Esophagus (tissue), 2 donors: ENCODE measurements around the gene CRHR1. TPM values are rescaled to one million over a fixed set of nuclear protein-coding genes. Genes with fewer than 3 reads are reported as not detected.

Source experiments
- H3K27ac ChIP-seq, 2 donors: one replicate each; pipeline ENCODE4 v1.5.1; 2013; ENCODE audit warnings: low read depth in 2 of 2, mild to moderate bottlenecking in 2 of 2, inconsistent platforms in 1 of 2, low read length in 1 of 2, moderate library complexity in 1 of 2
- H3K27me3 ChIP-seq, 2 donors: one replicate each; pipeline ENCODE4 v1.6.1; 2013; ENCODE audit warnings: low read length in 2 of 2, control low read depth in 1 of 2, mild to moderate bottlenecking in 1 of 2; ENCODE audit not compliant: insufficient read depth in 2 of 2, control insufficient read depth in 1 of 2
- H3K36me3 ChIP-seq, 2 donors: one replicate each; pipeline ENCODE4 v1.6.1; 2013; ENCODE audit warnings: low read length in 1 of 2; ENCODE audit not compliant: control insufficient read depth in 2 of 2, insufficient read depth in 2 of 2
- H3K4me1 ChIP-seq, 2 donors: one replicate each; pipeline ENCODE4 v1.6.1; 2013; ENCODE audit warnings: low read length in 1 of 2; ENCODE audit not compliant: control insufficient read depth in 2 of 2, insufficient read depth in 2 of 2
- H3K4me3 ChIP-seq, 2 donors: one replicate each; pipeline ENCODE4 v1.5.1; 2013; ENCODE audit warnings: low read length in 2 of 2, mild to moderate bottlenecking in 2 of 2, low read depth in 1 of 2, moderate library complexity in 1 of 2
- H3K9me3 ChIP-seq, 2 donors: one replicate each; pipeline ENCODE4 v1.6.1; 2013; ENCODE audit warnings: mild to moderate bottlenecking in 2 of 2, low read depth in 1 of 2, low read length in 1 of 2, moderate library complexity in 1 of 2; ENCODE audit not compliant: control insufficient read depth in 2 of 2, insufficient read depth in 1 of 2
- WGBS, 2 donors: extraction: QIAGEN DNeasy Blood & Tissue Kit; methylation state at CpG; one replicate each; pipeline ENCODE4 v1.1.7; 2013; 5-methylcytosine and 5-hydroxymethylcytosine counted together
- polyA plus RNA-seq, 2 donors: library from polyadenylated mRNA; stranded (reverse); fragments of 200-250 nt; gene quantifications; one replicate each; pipeline ENCODE4 v1.2.3, GENCODE V29; 2013
- donor health status: healthy with polysubstance abuse.
- donor health status: Bipolar disorder and iron deficiency.

The CRHR1 gene
- polyA plus RNA-seq, 2 donors, result 0.15 to 0.31 TPM

DNA sequence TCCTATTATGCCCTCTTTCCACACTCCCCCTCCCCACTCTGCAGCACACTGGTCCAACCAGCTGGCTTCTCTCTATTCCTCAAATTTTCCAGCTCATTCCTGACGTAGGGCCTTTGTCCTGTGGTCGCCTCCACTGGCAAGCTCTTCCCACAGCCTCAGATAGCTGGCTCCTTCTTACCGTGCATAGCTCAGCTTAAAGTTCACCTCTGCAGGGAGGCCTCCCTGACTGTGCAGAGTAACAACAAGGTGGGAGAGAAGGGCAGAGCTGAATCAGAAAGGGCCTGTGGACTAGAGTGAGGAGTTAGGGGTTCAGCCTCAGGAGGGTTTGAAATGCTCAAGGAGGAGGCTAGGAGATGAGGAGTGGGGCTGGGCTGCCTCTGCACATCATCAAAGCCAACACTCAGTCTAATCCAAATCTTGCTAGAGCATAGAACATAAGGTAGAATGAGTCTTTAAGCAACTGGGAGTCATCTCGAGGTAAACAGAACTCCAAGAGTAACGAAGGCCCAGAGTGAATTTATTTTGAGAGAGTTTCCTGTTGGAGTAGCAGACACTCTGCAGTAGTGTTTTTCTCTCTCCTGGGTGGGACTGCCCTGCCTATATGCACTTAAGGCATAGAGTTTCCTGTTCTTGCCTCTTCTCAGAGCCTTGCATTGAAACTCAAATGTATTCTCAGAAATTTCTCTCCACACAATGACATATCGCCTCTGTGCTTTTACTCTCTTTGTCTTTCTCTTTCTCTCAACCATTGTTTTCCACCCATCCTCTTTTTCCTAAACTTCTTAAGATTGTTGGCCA lies 79.9 kb downstream of the CRHR1 start:
- WGBS, 2 donors, result 43 to 57% methylated on average over 6 of the region's 6 CpGs
- Histone ChIP-seq H3K4me1 (no peaks in the 10 kb centered on the region), H3K27me3 (peaks cover 0 to 3% of the 10 kb centered on the region in 2 donors), H3K4me3 (no peak overlapping the region), H3K36me3 (no peaks in the 10 kb centered on the region), H3K27ac (no peak overlapping the region), H3K9me3 (peaks cover 0 to 2% of the 10 kb centered on the region in 2 donors)

DNA sequence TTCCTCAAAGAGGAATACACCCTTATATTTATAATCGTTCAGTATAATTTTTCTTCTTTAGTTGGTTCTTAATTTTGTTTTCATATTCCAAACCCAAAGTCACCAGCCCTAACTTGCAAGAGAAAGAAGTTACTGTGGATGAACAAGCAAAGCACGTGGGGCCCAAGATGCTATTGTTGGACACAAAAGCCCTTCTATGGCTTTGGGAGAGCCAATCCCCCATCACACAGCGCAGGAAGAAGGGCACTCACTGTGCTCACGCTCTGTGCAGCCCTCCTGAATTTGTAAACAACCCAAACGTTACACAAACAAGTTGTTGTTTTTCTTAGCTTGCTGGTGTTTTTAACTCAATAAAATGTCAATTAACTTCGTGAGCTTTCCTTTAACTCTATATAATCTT lies 83.1 kb downstream of the CRHR1 start:
- Histone ChIP-seq H3K27me3 (peaks cover 0 to 3% of the 10 kb centered on the region in 2 donors), H3K4me3 (no peak overlapping the region), H3K4me1 (no peaks in the 10 kb centered on the region), H3K27ac (no peak overlapping the region), H3K9me3 (peaks cover 0 to under 1% of the 10 kb centered on the region in 2 donors), H3K36me3 (no peaks in the 10 kb centered on the region)
- 66 to 74% methylated on average over 6 of the region's 6 CpGs for WGBS, 2 donors

DNA sequence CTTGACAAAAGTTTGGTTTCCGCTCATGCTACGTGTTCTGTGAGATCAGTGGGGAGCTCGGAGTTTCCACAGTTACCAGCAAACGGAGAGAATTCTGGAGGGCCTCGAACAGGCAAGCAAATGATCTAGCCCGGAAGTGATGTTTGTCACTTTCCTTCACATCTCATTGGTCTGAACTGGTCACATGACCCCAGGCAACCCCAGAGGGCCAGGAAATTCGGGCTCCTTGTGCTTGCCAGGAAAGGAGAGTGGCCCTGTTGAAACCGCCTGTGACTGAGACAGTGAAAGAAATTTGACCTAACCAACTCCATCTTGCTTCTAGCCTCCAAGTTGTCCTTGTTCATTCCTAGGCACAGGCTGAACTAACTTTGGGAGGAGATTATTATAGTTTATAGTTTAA lies 83.6 kb downstream of the CRHR1 start:
- Histone ChIP-seq H3K4me1 (no peaks in the 10 kb centered on the region), H3K27me3 (peaks cover 0 to 3% of the 10 kb centered on the region in 2 donors), H3K4me3 (no peak overlapping the region), H3K9me3 (no peaks in the 10 kb centered on the region), H3K27ac (no peak overlapping the region), H3K36me3 (no peaks in the 10 kb centered on the region)
- WGBS, 2 donors, result 62 to 64% methylated on average over 8 of the region's 8 CpGs

DNA sequence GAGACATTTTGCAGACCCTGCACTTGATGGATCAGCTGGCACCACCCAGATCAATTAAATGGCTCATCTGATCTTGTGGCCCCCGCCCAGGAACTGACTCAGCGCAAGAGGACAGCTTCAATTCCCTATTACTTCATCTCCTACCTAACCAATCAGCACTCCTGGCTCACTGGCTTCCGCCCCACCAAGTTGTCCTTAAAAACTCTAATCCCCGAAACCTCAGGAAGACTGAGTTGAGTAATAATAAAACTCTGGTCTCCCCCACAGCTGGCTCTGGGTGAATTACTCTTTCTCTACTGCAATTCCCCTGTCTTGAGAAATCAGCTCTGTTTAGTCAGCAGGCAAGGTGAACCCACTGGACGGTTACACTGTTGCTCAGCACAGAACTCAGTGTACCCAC lies 84.2 kb downstream of the CRHR1 start:
- H3K4me1 ChIP-seq, result no peaks in the 10 kb centered on the region
- WGBS, 2 donors, result 61 to 72% methylated on average over 5 of the region's 5 CpGs
- no peak overlapping the region for H3K27ac ChIP-seq
- H3K36me3 ChIP-seq, result no peaks in the 10 kb centered on the region
- H3K9me3 ChIP-seq, result no peaks in the 10 kb centered on the region
- no peak overlapping the region for H3K4me3 ChIP-seq
- peaks cover 0 to 3% of the 10 kb centered on the region in 2 donors for H3K27me3 ChIP-seq

DNA sequence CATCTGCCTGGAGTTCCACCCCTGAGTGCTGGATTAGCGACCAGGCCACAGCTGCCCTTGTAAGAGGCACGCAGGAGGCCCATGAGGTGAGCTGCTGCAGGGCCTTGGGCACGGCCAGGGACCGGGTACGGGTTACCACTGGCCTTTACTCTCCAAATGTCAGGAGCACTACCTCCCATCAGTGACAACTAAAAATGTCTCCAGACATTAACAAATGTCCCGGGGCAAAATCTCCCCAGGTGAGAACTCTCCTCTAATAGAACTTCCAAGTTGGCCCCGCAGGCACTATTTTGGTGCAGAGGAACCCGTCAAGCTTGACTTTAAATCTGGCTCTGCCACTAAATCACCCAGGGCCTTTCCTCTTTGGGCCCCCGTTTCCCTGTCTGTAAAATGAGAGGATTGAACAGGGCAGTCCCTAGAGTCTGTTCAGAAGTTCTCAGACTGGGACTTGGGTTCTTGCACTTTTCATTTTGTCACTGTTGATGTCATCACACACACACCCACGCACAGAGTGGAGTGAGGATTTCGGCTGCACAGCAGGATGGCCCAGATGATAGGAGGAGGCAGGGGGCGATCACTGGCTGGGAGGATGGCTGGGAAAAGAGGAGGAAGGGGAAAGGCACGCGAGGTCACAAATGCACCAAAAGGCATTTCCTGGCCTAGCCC lies 85.7 kb downstream of the CRHR1 start:
- no peaks in the 10 kb centered on the region for H3K27me3 ChIP-seq
- no peaks in the 10 kb centered on the region for H3K4me1 ChIP-seq
- no peaks in the 10 kb centered on the region for H3K9me3 ChIP-seq
- 66 to 68% methylated on average over 14 of the region's 14 CpGs for WGBS, 2 donors
- H3K4me3 ChIP-seq, result no peak overlapping the region
- no peak overlapping the region for H3K27ac ChIP-seq
- no peaks in the 10 kb centered on the region for H3K36me3 ChIP-seq

DNA sequence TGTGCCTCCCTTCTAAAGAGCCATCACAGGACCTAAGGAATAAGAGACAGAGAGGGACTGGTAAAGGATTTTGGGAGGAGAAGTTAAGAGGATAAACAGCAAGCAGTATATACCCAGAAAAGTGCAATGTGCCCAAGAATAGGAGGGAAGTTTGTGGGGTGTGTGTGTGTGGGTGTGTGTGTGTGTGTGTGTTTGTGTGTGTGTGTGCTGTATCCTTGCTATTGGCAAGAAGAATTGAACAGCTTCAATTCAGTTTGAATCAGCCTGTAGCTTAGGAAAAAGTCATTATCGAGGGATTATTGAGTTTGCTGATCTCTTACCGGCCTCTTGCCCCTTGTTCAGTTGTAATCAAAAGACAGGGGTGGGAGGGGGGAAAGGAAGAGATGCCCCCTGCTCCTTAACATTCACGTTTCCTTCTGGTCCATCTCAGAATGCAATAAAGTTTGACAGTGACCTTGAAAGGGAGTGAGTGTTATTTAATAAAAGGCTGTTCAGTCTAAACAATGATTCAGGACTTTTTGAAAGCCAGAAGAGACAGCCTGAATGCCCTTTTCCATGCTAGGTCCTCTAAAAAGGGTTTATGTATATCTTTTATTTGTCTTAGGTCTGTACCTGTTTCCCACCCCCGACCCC lies 86.3 kb downstream of the CRHR1 start:
- WGBS, 2 donors, result 35 to 43% methylated on average over 4 of the region's 4 CpGs

DNA sequence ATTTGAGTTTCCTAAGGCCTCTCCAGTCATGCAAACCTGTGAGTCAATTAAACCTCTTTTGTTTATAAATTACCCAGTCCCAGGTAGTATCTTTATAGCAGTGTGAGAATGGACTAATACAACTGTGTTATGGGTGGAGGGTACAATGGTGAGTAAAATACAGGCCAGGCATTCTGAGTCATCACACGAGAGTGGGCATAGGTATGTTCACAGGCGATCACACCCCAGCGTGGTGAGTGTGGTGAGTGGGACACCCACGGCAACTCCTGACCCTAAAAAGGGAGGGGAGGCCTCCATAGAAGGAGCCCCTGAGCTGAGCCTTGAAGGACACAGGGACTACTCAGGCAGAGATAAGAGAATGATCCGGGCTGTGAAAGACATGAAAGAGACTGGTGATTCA lies 87.6 kb downstream of the CRHR1 start:
- Histone ChIP-seq H3K27ac (no peak overlapping the region), H3K27me3 (no peaks in the 10 kb centered on the region), H3K9me3 (no peaks in the 10 kb centered on the region), H3K36me3 (no peaks in the 10 kb centered on the region), H3K4me1 (no peaks in the 10 kb centered on the region), H3K4me3 (no peak overlapping the region)
- WGBS, 2 donors, result 73 to 78% methylated on average over 5 of the region's 5 CpGs

More for the DNA sequence above, 86.3 kb downstream of the CRHR1 start:
- Histone ChIP-seq H3K27ac (no peak overlapping the region), H3K27me3 (no peaks in the 10 kb centered on the region), H3K4me3 (no peak overlapping the region), H3K4me1 (no peaks in the 10 kb centered on the region), H3K36me3 (no peaks in the 10 kb centered on the region), H3K9me3 (no peaks in the 10 kb centered on the region)

DNA sequence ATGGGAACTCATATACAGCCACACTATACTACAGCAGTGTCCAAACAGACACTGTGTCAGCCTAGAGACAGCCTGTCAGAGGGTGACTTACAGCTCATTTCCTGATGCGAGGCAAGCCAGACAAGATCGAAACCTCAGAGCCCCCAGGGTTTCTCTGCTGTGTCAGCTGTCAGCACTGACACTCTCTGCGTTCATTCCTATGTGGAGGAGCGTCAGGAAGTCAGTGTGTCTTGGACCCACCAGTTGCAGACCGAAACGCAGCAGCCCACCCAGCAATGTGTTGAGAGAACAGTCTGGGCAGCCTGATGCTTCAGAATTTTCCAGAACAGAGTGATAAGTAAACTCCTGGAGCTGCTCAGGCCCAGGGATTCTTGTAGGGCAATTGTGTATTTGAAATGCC lies 89.6 kb downstream of the CRHR1 start:
- H3K9me3 ChIP-seq, result no peaks in the 10 kb centered on the region
- H3K4me1 ChIP-seq, result no peaks in the 10 kb centered on the region
- peaks cover 0 to 2% of the 10 kb centered on the region in 2 donors for H3K27me3 ChIP-seq
- no peak overlapping the region for H3K4me3 ChIP-seq
- no peak overlapping the region for H3K27ac ChIP-seq
- no peaks in the 10 kb centered on the region for H3K36me3 ChIP-seq
- WGBS, 2 donors, result 19 to 30% methylated on average over 6 of the region's 6 CpGs

DNA sequence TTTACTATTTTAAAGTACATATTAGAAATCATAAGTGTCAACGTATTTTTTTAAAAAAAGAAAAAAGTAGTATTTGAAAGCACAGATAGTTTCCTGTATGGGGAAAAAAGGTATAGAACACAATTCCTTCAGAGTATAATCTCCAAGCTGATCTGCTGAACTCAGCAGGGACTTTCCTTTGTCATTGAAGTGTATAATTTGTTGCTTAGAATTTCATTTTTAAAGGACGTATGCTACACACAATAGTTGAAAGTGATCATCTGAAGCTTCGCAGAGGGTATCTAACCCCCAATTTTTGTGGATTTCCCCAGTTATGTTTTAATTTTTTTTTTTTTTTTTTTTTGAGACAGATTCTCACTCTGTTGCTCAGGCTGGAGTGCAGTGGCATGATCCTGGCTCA lies 90.0 kb downstream of the CRHR1 start:
- Histone ChIP-seq H3K4me1 (no peaks in the 10 kb centered on the region), H3K27ac (no peak overlapping the region), H3K4me3 (no peak overlapping the region), H3K9me3 (no peaks in the 10 kb centered on the region), H3K27me3 (peaks cover 0 to 2% of the 10 kb centered on the region in 2 donors), H3K36me3 (no peaks in the 10 kb centered on the region)
- WGBS, 2 donors, result 42 to 51% methylated on average over 3 of the region's 3 CpGs
